ENCODE measurements around the gene ASAP3.

ASAP3 gene

DNA sequence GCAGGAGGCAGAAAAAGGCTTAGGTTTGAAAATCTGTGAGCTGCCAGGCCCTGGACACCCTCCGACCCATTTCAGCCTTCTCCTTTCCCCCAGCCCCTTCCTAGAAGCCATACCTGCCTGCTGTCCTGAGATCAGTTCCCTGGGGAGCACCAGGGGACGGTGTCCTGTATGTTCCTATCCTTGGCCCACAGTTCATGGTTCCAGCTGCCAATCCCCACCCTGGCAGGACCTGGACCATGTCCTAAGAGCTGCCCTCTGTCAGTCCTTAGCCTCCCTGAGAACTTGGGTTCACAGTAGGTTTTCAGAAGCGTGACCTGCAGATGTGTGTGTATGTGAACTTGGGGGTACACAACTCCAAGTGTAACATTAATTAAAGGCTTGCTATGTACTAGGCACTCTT, 63.2 kb downstream of the ASAP3 start:
- TF ChIP-seq, protein P1, sequence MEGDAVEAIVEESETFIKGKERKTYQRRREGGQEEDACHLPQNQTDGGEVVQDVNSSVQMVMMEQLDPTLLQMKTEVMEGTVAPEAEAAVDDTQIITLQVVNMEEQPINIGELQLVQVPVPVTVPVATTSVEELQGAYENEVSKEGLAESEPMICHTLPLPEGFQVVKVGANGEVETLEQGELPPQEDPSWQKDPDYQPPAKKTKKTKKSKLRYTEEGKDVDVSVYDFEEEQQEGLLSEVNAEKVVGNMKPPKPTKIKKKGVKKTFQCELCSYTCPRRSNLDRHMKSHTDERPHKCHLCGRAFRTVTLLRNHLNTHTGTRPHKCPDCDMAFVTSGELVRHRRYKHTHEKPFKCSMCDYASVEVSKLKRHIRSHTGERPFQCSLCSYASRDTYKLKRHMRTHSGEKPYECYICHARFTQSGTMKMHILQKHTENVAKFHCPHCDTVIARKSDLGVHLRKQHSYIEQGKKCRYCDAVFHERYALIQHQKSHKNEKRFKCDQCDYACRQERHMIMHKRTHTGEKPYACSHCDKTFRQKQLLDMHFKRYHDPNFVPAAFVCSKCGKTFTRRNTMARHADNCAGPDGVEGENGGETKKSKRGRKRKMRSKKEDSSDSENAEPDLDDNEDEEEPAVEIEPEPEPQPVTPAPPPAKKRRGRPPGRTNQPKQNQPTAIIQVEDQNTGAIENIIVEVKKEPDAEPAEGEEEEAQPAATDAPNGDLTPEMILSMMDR (conservative IDR thresholded peaks at IDR 0.05; ENCODE audit: control insufficient read depth, insufficient read depth, low read depth, low read length), result no peak
- no peak for DNase-seq (ENCODE audit: low read depth)
- no peak overlapping the region for H3K4me3 ChIP-seq (ENCODE audit: control insufficient read depth, low read depth, low read length)

DNA sequence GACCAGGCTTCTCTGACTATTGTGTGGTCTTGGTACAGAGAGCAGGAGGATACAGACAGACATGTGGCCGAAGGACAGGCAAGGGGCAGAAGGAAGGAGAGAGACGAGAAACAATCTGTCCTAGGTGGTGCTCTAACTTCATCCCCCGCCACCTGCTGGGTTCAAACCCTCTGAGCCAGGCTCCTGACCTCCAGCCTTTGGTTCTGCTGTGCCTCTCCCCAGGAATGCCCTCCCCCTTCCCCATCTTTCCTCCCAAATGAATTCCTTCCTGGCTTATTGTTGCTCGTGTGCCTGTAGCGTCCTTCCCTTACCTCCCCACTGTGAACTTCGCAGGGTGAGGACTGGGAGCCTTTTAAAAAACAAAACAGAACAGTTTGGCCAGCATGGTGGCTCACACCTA, 64.8 kb downstream of the ASAP3 start:
- no peak overlapping the region for H3K4me3 ChIP-seq (ENCODE audit: control insufficient read depth, low read depth, low read length)
- DNase-seq (ENCODE audit: low read depth), result no peak
- TF ChIP-seq, protein P1 (conservative IDR thresholded peaks at IDR 0.05; ENCODE audit: control insufficient read depth, insufficient read depth, low read depth, low read length), result no peak

DNA sequence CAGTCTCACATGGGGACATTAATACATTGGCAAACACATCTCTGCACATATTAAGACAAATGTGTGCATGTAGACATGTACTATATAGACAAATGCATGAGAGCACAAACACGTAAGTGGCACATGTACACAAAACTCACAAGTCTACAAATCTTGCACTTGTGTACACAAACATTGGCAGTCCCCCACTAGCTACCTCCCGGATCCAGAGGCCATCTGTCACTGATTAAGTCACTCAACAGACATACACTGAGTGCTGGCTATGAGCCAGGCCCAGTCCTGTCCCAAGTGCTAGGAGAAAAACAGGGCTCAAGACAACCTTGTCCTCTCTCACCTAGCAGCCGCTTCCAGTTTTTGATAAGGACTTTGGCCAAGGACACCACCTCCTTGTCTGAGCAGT, 66.4 kb downstream of the ASAP3 start:
- TF ChIP-seq, protein P1 (conservative IDR thresholded peaks at IDR 0.05; ENCODE audit: control insufficient read depth, insufficient read depth, low read depth, low read length), result no peak
- DNase-seq (ENCODE audit: low read depth), result peak; percentile 37
- H3K4me3 ChIP-seq (ENCODE audit: control insufficient read depth, low read depth, low read length), result no peak overlapping the region

DNA sequence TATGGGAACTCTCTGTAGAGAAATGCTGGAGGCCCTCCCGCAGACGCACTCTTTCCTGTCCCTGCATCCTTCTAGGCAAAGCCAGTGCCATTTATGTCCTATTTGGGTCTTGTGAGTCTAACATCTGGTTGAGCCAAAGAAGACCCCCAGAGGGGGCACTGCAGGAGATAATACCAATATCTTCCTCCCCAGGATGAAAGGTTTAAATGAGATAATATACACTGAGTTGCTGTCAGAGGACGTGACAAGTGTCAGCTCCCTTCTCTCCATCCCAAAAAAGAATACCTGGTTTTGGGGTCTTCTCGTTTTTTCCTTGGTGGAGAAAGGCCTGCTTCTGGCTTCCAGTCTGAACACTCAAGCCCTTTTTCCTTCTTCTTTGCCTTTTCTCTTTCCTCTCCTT, 67.0 kb downstream of the ASAP3 start:
- TF ChIP-seq, protein P1 (conservative IDR thresholded peaks at IDR 0.05; ENCODE audit: control insufficient read depth, insufficient read depth, low read depth, low read length), result no peak
- DNase-seq (ENCODE audit: low read depth), result no peak
- H3K4me3 ChIP-seq (ENCODE audit: control insufficient read depth, low read depth, low read length), result no peak overlapping the region

DNA sequence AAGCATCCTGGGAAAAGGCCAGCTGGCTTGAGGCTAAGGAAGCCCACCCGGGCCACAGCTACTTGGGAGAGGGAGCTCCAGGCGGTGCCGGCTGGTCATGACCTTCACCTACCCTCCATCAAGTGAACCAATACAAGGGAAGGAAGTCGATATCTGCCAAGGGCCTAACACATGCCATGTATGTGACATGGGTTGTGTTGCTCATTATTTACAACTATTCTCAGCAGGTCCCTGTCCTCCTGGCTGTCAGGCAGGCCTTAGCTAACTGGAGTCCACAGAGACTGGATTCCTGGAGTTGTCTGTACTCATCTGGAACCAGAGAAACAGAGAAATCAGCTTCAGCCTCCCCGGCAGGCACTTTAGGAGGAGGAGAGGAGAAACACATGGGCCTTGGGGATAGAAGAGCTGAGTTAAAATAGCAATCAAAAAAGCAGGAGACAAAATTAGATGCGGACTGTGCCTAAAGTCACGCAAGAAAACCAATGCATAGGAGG, 75.1 kb downstream of the ASAP3 start:
- H3K4me3 ChIP-seq (ENCODE audit: control insufficient read depth, low read depth, low read length), result no peak overlapping the region
- DNase-seq (ENCODE audit: low read depth), result no peak
- TF ChIP-seq, protein P1 (conservative IDR thresholded peaks at IDR 0.05; ENCODE audit: control insufficient read depth, insufficient read depth, low read depth, low read length), result no peak

DNA sequence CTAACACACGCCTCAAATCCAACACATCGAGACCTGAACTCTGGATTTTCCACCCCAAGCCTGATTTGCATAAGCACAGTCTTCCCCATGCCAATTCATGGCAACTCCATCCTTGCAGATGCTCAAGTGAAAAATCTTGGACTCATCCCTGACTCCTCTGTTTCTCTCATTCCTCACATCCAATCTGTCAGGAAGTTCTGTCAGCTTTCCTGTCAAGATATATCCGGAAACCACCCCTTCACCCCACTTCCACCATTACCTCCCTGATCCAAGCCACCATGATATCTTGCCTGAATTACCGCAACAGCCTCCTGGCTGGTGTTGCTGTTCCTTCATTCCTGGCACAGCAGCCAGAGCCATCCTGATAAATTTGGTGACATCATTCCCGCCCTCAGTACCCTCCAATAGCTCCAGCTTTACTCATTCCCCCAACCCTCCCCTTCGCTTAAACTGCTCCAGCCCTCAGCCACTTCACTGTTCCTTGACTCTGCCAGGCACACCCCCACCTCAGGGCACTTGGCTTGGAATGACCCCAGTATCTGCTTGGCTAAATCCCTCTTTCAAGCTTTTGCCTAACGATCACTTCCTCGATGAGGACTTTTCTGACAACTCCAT, 76.9 kb downstream of the ASAP3 start:
- H3K4me3 ChIP-seq (ENCODE audit: control insufficient read depth, low read depth, low read length), result no peak overlapping the region
- no peak for DNase-seq (ENCODE audit: low read depth)
- TF ChIP-seq, protein P1 (conservative IDR thresholded peaks at IDR 0.05; ENCODE audit: control insufficient read depth, insufficient read depth, low read depth, low read length), result no peak

DNA sequence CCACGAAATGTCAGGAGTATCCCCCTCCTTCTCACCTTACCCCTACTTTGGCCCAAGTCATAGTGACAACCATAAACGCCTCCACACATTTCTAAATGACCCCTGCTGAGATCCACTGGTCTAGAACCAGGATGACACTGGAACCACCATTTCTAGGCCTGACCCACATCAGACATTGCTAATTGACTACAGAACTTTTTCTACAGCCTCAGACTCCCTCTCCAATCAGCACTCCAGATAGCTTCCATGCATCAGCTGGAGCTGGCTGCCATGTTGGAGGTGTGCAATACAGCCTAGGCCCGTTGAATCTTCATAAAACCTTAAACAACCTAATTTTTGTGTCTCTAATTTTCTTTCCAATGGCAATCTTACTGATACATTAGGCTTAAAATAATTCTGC, 78.0 kb downstream of the ASAP3 start:
- no peak overlapping the region for H3K4me3 ChIP-seq (ENCODE audit: control insufficient read depth, low read depth, low read length)
- TF ChIP-seq, protein P1 (conservative IDR thresholded peaks at IDR 0.05; ENCODE audit: control insufficient read depth, insufficient read depth, low read depth, low read length), result no peak
- no peak for DNase-seq (ENCODE audit: low read depth)

All from fibroblast of mammary gland (primary cell).